ENCODE results near the gene ANXA11. TPM values are rescaled to one million over a fixed set of nuclear protein-coding genes. Genes with fewer than 3 reads are reported as not detected.
"Not testable (repeated sequence)": the region's sequence is repeated elsewhere in the genome, so short reads cannot be mapped to it uniquely, and the experiment has no call there.

The ANXA11 gene
- total RNA-seq, 2 experiments from 2014 or later = 153 to 159 TPM

GRCh38 chr10:80148166-80148805 is 57.1 kb downstream of the ANXA11 start:
- no peak for TF ChIP-seq CTCF (IDR thresholded peaks at IDR 0.05)
- intact Hi-C loops (cut with DNase I, micrococcal nuclease) = loop anchor here in 1 of 2 experiments (5.0 kb wide), 1 partner anchor 59 kb away; the partner anchor contains the start of gene ANXA11

GRCh38 chr10:80146918-80147317 is 58.4 kb downstream of the ANXA11 start:
- intact Hi-C loops (cut with DNase I, micrococcal nuclease) = loop anchor here in 1 of 2 experiments (5.0 kb wide), 1 partner anchor 60 kb away; the partner anchor contains the start of gene ANXA11
- CTCF ChIA-PET = no interaction called here

More at GRCh38 chr10:80148166-80148805, 57.1 kb downstream of the ANXA11 start:
- Mint-ChIP-seq H3K9me3 (peaks cover 4% of the 10 kb centered on the region), H3K36me3 (ENCODE audit: low read depth) (peaks cover 58% of the 10 kb centered on the region), H3K27ac (peak overlapping the region; percentile 65), H3K27me3 (no peaks in the 10 kb centered on the region), H3K4me3 (no peak overlapping the region), H3K4me1 (ENCODE audit: low read depth) (peaks cover 33% of the 10 kb centered on the region)
- H3K4me1 ChIP-seq (ENCODE audit: insufficient read depth, low read length) = peaks cover 17% of the 10 kb centered on the region
- peaks cover 34% of the 10 kb centered on the region for H3K36me3 ChIP-seq (ENCODE audit: insufficient read depth, low read length)
- H3K9me3 ChIP-seq (ENCODE audit: control insufficient read depth in 1 of 2, insufficient read depth in 1 of 2, low read length in 2 of 2) = peaks cover 0 to 10% of the 10 kb centered on the region in 2 experiments
- no peak for DNase-seq
- ChIA-PET POLR2A (interaction anchor here (1.1 kb wide), 1 partner anchor 40 kb away, joined by 8 read pairs; no protein-coding TSS in a partner anchor), CTCF (no interaction called here)
- no peak overlapping the region for H3K27ac ChIP-seq (ENCODE audit: low read depth in 1 of 2, low read length in 2 of 2)
- ATAC-seq (ENCODE audit: poor library complexity) = no peak
- H3K27me3 ChIP-seq (ENCODE audit: control insufficient read depth in 1 of 2, insufficient read depth in 2 of 2, low read length in 2 of 2) = no peaks in the 10 kb centered on the region
- H3K4me3 ChIP-seq (ENCODE audit: low read length) = no peak overlapping the region

GRCh38 chr10:80145406-80146308 is 59.7 kb downstream of the ANXA11 start:
- peaks cover 30% of the 10 kb centered on the region for H3K4me1 Mint-ChIP-seq (ENCODE audit: low read depth)
- Histone ChIP-seq H3K36me3 (ENCODE audit: insufficient read depth, low read length) (peaks cover 13% of the 10 kb centered on the region), H3K4me1 (ENCODE audit: insufficient read depth, low read length) (peaks cover 17% of the 10 kb centered on the region)
- H3K27ac Mint-ChIP-seq = peak overlapping the region; percentile 31
- POLR2A ChIA-PET = interaction anchor here (0.7 to 3.4 kb wide), 11 partner anchors 13 to 76 kb away, joined by 3 to 46 read pairs (median 5); partner anchors contain the start of gene ANXA11
- CTCF ChIA-PET = interaction anchor here (0.8 kb wide), 1 partner anchor 77 kb away, joined by 4 read pairs; no protein-coding TSS in a partner anchor
- not testable (repeated sequence) for H3K27me3 Mint-ChIP-seq; H3K4me3 ChIP-seq (ENCODE audit: low read length); ATAC-seq (ENCODE audit: poor library complexity); DNase-seq; H3K27me3 ChIP-seq (ENCODE audit: control insufficient read depth in 1 of 2, insufficient read depth in 2 of 2, low read length in 2 of 2); H3K27ac ChIP-seq (ENCODE audit: low read depth in 1 of 2, low read length in 2 of 2); H3K9me3 Mint-ChIP-seq; H3K4me3 Mint-ChIP-seq; H3K9me3 ChIP-seq (ENCODE audit: control insufficient read depth in 1 of 2, insufficient read depth in 1 of 2, low read length in 2 of 2)
- peaks cover 31% of the 10 kb centered on the region for H3K36me3 Mint-ChIP-seq (ENCODE audit: low read depth)
- intact Hi-C loops (cut with DNase I, micrococcal nuclease) = loop anchor here in 1 of 2 experiments (5.0 kb wide), 1 partner anchor 62 kb away; the partner anchor contains the start of gene ANXA11

More at GRCh38 chr10:80146918-80147317, 58.4 kb downstream of the ANXA11 start:
- H3K36me3 Mint-ChIP-seq (ENCODE audit: low read depth) = peaks cover 44% of the 10 kb centered on the region
- TF ChIP-seq CTCF (IDR thresholded peaks at IDR 0.05) = no peak
- H3K36me3 ChIP-seq (ENCODE audit: insufficient read depth, low read length) = peaks cover 21% of the 10 kb centered on the region
- no peak overlapping the region for H3K4me3 Mint-ChIP-seq
- POLR2A ChIA-PET = interaction anchor here (1.2 to 2.0 kb wide), 2 partner anchors 12 to 41 kb away, joined by 3 to 6 read pairs; no protein-coding TSS in a partner anchor
- H3K4me3 ChIP-seq (ENCODE audit: low read length) = no peak overlapping the region
- H3K4me1 Mint-ChIP-seq (ENCODE audit: low read depth) = peaks cover 33% of the 10 kb centered on the region
- H3K9me3 ChIP-seq (ENCODE audit: control insufficient read depth in 1 of 2, insufficient read depth in 1 of 2, low read length in 2 of 2) = peaks cover 0 to 5% of the 10 kb centered on the region in 2 experiments
- DNase-seq (no peak), ATAC-seq (ENCODE audit: poor library complexity) (no peak)
- no peaks in the 10 kb centered on the region for H3K27me3 ChIP-seq (ENCODE audit: control insufficient read depth in 1 of 2, insufficient read depth in 2 of 2, low read length in 2 of 2)
- no peaks in the 10 kb centered on the region for H3K27me3 Mint-ChIP-seq
- H3K4me1 ChIP-seq (ENCODE audit: insufficient read depth, low read length) = peaks cover 17% of the 10 kb centered on the region
- H3K27ac Mint-ChIP-seq = peak overlapping the region; percentile 31
- H3K27ac ChIP-seq (ENCODE audit: low read depth in 1 of 2, low read length in 2 of 2) = no peak overlapping the region
- H3K9me3 Mint-ChIP-seq = peaks cover 4% of the 10 kb centered on the region

Data from CD4-positive, alpha-beta T cell (primary cell).